ENCODE results near the gene HRH3.

The HRH3 gene

GRCh38 chr20:62243906-62244515, 23.9 kb upstream of the HRH3 start:
- Histone ChIP-seq H3K4me1 (ENCODE audit: control insufficient read depth, insufficient read depth, low read length, unreplicated experiment) (no peaks in the 10 kb centered on the region), H3K4me3 (ENCODE audit: low read depth, low read length) (no peak overlapping the region), H3K27ac (ENCODE audit: low read depth, low read length) (no peak overlapping the region), H3K27me3 (ENCODE audit: insufficient read depth, low read length) (no peaks in the 10 kb centered on the region), H3K36me3 (ENCODE audit: insufficient read depth, low read length) (no peaks in the 10 kb centered on the region), H3K79me2 (ENCODE audit: control insufficient read depth, insufficient read depth, low read length, unreplicated experiment) (peaks cover 38% of the 10 kb centered on the region), H2AFZ (ENCODE audit: low read length, unreplicated experiment) (no peak overlapping the region)

GRCh38 chr20:62243106-62243505, 23.0 kb upstream of the HRH3 start:
- Histone ChIP-seq H3K4me3 (ENCODE audit: low read depth, low read length) (no peak overlapping the region), H3K4me1 (ENCODE audit: control insufficient read depth, insufficient read depth, low read length, unreplicated experiment) (no peaks in the 10 kb centered on the region), H3K79me2 (ENCODE audit: control insufficient read depth, insufficient read depth, low read length, unreplicated experiment) (peaks cover 39% of the 10 kb centered on the region), H2AFZ (ENCODE audit: low read length, unreplicated experiment) (no peak overlapping the region), H3K36me3 (ENCODE audit: insufficient read depth, low read length) (no peaks in the 10 kb centered on the region), H3K27ac (ENCODE audit: low read depth, low read length) (no peak overlapping the region), H3K27me3 (ENCODE audit: insufficient read depth, low read length) (no peaks in the 10 kb centered on the region)

GRCh38 chr20:62242176-62242575, 22.1 kb upstream of the HRH3 start:
- H3K27ac ChIP-seq (ENCODE audit: low read depth, low read length): no peak overlapping the region
- no peaks in the 10 kb centered on the region for H3K27me3 ChIP-seq (ENCODE audit: insufficient read depth, low read length)
- peaks cover 4% of the 10 kb centered on the region for H3K4me1 ChIP-seq (ENCODE audit: control insufficient read depth, insufficient read depth, low read length, unreplicated experiment)
- no peak overlapping the region for H2AFZ ChIP-seq (ENCODE audit: low read length, unreplicated experiment)
- H3K79me2 ChIP-seq (ENCODE audit: control insufficient read depth, insufficient read depth, low read length, unreplicated experiment): peaks cover 39% of the 10 kb centered on the region
- no peaks in the 10 kb centered on the region for H3K36me3 ChIP-seq (ENCODE audit: insufficient read depth, low read length)
- H3K4me3 ChIP-seq (ENCODE audit: low read depth, low read length): no peak overlapping the region

DNA sequence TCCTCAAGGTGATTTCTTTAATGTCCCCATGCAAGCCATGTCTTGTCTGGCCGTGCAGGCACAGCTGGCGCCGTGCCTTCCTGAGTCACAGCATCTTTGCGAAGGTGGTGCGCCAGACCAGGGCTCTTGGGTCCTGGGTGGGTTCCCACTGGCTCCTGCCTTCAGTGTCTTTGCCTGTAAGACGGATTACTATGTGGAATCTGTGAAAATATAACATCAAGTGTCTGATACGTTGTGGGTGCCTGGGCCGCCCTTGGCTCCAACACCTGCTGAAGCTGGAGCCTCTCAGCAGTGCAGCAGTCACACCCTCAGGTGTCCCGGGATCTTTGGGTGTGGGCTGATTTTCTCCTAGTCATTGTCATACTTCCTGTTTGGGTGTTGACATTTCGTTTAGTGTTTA, 21.4 kb upstream of the HRH3 start:
- Histone ChIP-seq H3K4me1 (ENCODE audit: control insufficient read depth, insufficient read depth, low read length, unreplicated experiment) (peaks cover 4% of the 10 kb centered on the region), H3K27me3 (ENCODE audit: insufficient read depth, low read length) (no peaks in the 10 kb centered on the region), H2AFZ (ENCODE audit: low read length, unreplicated experiment) (no peak overlapping the region), H3K4me3 (ENCODE audit: low read depth, low read length) (no peak overlapping the region), H3K36me3 (ENCODE audit: insufficient read depth, low read length) (no peaks in the 10 kb centered on the region), H3K79me2 (ENCODE audit: control insufficient read depth, insufficient read depth, low read length, unreplicated experiment) (peaks cover 39% of the 10 kb centered on the region), H3K27ac (ENCODE audit: low read depth, low read length) (no peak overlapping the region)

DNA sequence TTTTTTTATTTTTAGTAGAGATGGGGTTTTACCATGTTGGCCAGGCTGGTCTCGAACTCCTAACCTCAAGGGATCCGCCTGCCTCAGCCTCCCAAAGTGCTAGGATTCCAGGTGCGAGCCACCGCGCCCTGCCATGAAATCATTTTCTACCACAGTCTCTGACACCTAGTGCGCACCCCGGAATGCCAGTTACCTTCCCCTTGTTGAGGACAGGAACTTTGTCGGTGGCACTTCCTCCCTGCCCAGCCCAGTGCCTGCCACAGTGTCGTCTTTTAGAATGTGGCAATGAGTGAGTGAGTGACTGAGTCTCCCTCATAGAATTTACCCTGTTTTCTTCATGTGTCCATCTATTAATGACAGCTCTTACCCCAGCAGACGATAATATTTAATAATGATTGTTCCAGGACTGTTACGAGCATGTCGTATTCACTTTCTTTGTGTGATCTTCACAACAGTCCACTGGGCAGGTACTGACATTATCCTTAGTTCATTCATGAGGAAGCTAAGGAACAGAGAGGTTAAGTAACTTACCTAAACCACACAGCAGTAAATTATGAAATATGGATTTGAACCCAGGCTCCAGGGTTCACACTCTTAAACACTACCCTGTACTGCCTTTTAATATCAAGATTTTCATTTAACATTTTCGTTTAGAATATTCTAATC, 20.1 kb upstream of the HRH3 start:
- Histone ChIP-seq H3K27ac (ENCODE audit: low read depth, low read length) (no peak overlapping the region), H3K79me2 (ENCODE audit: control insufficient read depth, insufficient read depth, low read length, unreplicated experiment) (peaks cover 35% of the 10 kb centered on the region), H3K4me3 (ENCODE audit: low read depth, low read length) (peak overlapping the region; percentile 87; the same call in 1 of the 2 replicates), H3K36me3 (ENCODE audit: insufficient read depth, low read length) (no peaks in the 10 kb centered on the region), H2AFZ (ENCODE audit: low read length, unreplicated experiment) (no peak overlapping the region), H3K4me1 (ENCODE audit: control insufficient read depth, insufficient read depth, low read length, unreplicated experiment) (peaks cover 4% of the 10 kb centered on the region), H3K27me3 (ENCODE audit: insufficient read depth, low read length) (no peaks in the 10 kb centered on the region)

DNA sequence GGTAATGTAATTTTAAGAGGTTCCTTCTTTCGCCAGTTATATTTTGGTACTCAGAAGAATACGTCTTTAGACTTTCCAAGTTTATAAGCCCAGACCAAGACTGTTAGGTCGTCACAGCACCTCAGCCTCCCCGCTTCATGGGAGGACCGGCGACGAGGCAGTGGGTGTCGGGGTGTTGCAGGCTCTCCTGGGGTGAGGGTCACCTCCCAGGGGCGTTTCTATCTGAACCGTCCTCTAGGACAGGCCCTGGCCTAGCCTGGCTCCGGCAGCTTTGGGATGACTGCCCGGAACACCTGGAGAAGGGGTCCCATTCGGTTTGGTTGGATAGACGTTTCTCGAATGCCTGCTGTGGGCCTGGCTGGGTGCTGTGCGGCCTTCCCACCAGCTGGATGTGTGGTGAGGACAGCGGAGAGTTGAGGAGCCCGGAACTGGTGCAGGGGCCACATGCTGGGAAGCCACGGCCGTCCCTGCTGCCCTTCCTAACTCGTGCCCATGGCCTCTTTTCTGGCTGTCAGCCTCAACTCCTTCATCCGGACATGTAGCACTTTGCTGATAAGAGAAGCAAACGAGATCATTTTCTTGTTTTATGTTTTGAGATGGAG, 19.3 kb upstream of the HRH3 start:
- H3K27me3 ChIP-seq (ENCODE audit: insufficient read depth, low read length): no peaks in the 10 kb centered on the region
- no peak overlapping the region for H2AFZ ChIP-seq (ENCODE audit: low read length, unreplicated experiment)
- H3K4me3 ChIP-seq (ENCODE audit: low read depth, low read length): peak overlapping the region; percentile 87
- H3K4me1 ChIP-seq (ENCODE audit: control insufficient read depth, insufficient read depth, low read length, unreplicated experiment): peaks cover 4% of the 10 kb centered on the region
- H3K27ac ChIP-seq (ENCODE audit: low read depth, low read length): no peak overlapping the region
- H3K79me2 ChIP-seq (ENCODE audit: control insufficient read depth, insufficient read depth, low read length, unreplicated experiment): peaks cover 30% of the 10 kb centered on the region
- H3K36me3 ChIP-seq (ENCODE audit: insufficient read depth, low read length): no peaks in the 10 kb centered on the region

GRCh38 chr20:62238569-62239277, 18.6 kb upstream of the HRH3 start:
- H3K36me3 ChIP-seq (ENCODE audit: insufficient read depth, low read length): no peaks in the 10 kb centered on the region
- peaks cover 4% of the 10 kb centered on the region for H3K4me1 ChIP-seq (ENCODE audit: control insufficient read depth, insufficient read depth, low read length, unreplicated experiment)
- H2AFZ ChIP-seq (ENCODE audit: low read length, unreplicated experiment): no peak overlapping the region
- H3K79me2 ChIP-seq (ENCODE audit: control insufficient read depth, insufficient read depth, low read length, unreplicated experiment): peaks cover 24% of the 10 kb centered on the region
- no peaks in the 10 kb centered on the region for H3K27me3 ChIP-seq (ENCODE audit: insufficient read depth, low read length)
- H3K27ac ChIP-seq (ENCODE audit: low read depth, low read length): no peak overlapping the region
- H3K4me3 ChIP-seq (ENCODE audit: low read depth, low read length): peak overlapping the region; percentile 87

- peaks cover 4% of the 10 kb centered on the region for H3K4me1 ChIP-seq (ENCODE audit: control insufficient read depth, insufficient read depth, low read length, unreplicated experiment)
- no peaks in the 10 kb centered on the region for H3K36me3 ChIP-seq (ENCODE audit: insufficient read depth, low read length)
- no peak within 1 kb of the TSS for H3K27ac ChIP-seq (ENCODE audit: low read depth, low read length)
- peak within 1 kb of the TSS; percentile 87 for H3K4me3 ChIP-seq (ENCODE audit: low read depth, low read length)
- peak within 1 kb of the TSS; percentile 34 for H2AFZ ChIP-seq (ENCODE audit: low read length, unreplicated experiment)
- H3K79me2 ChIP-seq (ENCODE audit: control insufficient read depth, insufficient read depth, low read length, unreplicated experiment): peaks cover 24% of the 10 kb centered on the region
- H3K27me3 ChIP-seq (ENCODE audit: insufficient read depth, low read length): no peaks in the 10 kb centered on the region
Measured at GRCh38 chr20:62237801-62238568, 17.9 kb upstream of the HRH3 start, which contains the start of gene OSBPL2. OSBPL2 (plus strand) TSS chr20:62238521; CDS start chr20:62256185, 17,664 bp downstream.

GRCh38 chr20:62237514-62237800, 17.4 kb upstream of the HRH3 start:
- H3K4me1 ChIP-seq (ENCODE audit: control insufficient read depth, insufficient read depth, low read length, unreplicated experiment): peaks cover 4% of the 10 kb centered on the region
- H3K79me2 ChIP-seq (ENCODE audit: control insufficient read depth, insufficient read depth, low read length, unreplicated experiment): peaks cover 24% of the 10 kb centered on the region
- peak overlapping the region; percentile 87 for H3K4me3 ChIP-seq (ENCODE audit: low read depth, low read length)
- no peaks in the 10 kb centered on the region for H3K27me3 ChIP-seq (ENCODE audit: insufficient read depth, low read length)
- H2AFZ ChIP-seq (ENCODE audit: low read length, unreplicated experiment): no peak overlapping the region
- H3K27ac ChIP-seq (ENCODE audit: low read depth, low read length): no peak overlapping the region
- no peaks in the 10 kb centered on the region for H3K36me3 ChIP-seq (ENCODE audit: insufficient read depth, low read length)

- H3K27ac ChIP-seq (ENCODE audit: low read depth, low read length): no peak overlapping the region
- H3K79me2 ChIP-seq (ENCODE audit: control insufficient read depth, insufficient read depth, low read length, unreplicated experiment): peaks cover 24% of the 10 kb centered on the region
- no peaks in the 10 kb centered on the region for H3K27me3 ChIP-seq (ENCODE audit: insufficient read depth, low read length)
- H3K4me3 ChIP-seq (ENCODE audit: low read depth, low read length): no peak overlapping the region
- no peaks in the 10 kb centered on the region for H3K36me3 ChIP-seq (ENCODE audit: insufficient read depth, low read length)
- peaks cover 4% of the 10 kb centered on the region for H3K4me1 ChIP-seq (ENCODE audit: control insufficient read depth, insufficient read depth, low read length, unreplicated experiment)
- H2AFZ ChIP-seq (ENCODE audit: low read length, unreplicated experiment): no peak overlapping the region
Measured at GRCh38 chr20:62236766-62237513, 16.9 kb upstream of the HRH3 start.

All from ACC112 (cell line).